GM21447 (cell line): ENCODE results near the gene TMEM53.

Source experiments
- ATAC-seq: cut with Tn5 transposase; IDR thresholded peaks from one replicate; pipeline ENCODE4 v1.9.1; 2021; ENCODE audit not compliant: unreplicated experiment

TMEM53 gene

GRCh38 chr1:44648529-44649250, 25.6 kb downstream of the TMEM53 start:
- no peak for ATAC-seq

DNA sequence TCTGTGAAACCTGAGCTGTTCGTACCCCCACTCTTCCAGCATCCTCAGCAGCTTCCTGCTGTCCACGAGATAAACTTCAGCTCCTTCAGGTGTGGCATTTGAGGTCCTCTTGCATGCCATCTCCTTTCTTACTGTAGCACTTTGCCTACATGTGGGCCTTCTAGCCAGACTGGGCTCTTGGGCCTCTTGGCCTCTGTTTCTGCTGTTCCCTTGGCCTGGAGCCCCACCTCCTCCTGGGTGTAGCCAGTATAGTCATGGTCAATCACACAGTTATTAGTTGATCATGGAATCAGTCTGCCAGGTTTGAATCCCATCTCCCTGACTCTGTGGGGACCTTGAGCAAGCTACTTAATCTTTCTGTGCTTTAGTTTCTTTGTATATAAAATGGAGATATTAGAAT, 26.4 kb downstream of the TMEM53 start:
- ATAC-seq = no peak

DNA sequence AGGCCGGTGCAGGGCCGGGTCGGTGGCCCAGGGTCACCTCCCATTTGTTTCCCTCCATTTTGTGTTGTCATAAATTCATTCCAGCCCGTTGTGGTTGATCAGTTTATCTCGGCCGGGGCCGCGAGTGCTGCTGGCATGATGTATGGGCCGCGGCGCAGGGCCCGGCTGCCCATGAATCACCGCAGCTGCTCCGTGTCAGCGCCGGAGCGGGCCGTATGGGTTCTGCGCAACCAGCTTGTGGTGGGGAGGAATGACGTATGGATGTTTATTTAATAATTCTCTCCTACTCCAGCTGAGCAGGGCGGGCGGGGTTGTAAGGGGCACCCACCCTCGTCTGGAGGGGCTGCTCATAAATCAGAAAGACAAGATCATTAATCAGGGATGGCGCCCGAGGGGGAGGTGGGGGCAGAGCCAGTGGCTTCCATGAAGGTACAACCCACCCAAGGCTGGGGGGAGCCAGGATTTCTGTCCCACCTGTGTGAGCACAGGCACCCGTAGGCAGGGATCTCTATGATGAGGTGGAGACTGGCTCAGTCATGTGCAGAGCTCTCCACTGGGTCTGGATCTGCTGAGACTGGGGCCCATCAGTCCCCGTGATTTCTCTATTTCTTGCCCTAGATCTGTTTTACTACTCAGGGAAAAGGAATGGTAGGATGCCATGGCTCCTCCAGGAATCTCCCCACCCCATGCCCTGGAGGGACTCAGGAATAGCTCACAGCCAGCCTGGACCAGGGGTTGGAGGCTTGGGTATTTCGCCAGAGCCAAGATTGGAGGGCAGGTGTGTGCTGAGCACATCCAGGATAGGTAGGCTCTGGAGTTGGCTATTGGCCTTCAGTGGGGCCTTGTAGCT, 27.8 kb downstream of the TMEM53 start:
- no peak for ATAC-seq

DNA sequence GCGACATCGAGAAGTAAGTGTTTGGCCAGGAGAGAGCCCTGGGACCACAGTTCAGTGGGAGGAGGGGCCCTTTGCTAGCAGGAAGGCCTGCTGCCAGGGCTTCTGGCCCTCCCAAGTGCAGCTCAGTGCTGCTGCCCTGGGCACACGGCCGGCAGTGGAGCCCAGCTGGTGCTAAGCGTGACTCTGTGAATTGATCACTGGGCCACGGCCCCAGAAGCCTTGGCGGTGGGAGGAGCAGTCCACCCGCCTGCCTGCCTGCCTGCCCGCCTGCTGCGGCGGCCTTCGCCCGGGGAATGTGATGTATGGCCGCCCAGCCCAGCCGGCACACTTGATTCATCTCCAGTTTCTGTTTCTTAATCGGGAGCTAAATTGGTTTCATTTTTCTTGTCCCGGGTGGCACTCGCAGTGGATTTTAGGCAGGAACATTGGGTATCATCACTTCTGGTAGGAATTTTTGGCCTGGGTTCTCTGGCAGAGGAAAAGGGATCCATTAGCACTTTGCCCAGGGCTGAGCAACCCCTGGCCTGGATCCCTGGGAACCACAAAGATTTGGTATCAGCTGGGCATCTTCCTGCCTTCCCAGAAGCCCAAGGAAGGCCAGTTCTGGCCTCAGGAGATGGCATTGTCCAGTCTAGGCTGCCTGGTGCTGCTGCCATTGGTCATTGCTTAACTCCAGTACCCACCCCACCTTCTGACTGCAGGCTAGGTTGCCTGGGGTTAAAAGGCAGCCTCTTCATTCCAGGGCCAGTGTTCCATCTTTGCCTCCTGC, 28.6 kb downstream of the TMEM53 start:
- no peak for ATAC-seq

DNA sequence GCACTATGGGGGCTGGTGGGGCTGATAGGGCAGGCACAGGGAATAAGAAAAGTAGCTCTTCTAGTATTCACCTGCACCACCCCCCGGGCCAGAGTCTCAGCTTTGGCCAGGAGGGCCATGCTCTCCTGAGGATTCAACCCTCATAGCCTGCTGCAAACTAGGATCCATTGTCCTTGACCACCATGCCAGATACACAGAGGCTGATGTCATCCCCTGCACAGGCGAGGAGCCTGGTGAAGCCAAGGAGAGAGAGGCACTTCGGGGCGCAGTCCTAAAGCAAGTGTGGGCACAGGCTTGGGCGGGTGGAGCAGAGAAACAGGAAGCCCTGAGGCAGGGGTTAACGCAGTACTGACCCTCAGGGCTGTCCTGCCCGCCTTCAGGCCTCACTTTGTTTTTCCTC, 29.5 kb downstream of the TMEM53 start:
- ATAC-seq = no peak

GRCh38 chr1:44643721-44644334, 30.5 kb downstream of the TMEM53 start:
- ATAC-seq = no peak

- ATAC-seq = no peak
Measured at GRCh38 chr1:44642925-44643324, 31.4 kb downstream of the TMEM53 start.

DNA sequence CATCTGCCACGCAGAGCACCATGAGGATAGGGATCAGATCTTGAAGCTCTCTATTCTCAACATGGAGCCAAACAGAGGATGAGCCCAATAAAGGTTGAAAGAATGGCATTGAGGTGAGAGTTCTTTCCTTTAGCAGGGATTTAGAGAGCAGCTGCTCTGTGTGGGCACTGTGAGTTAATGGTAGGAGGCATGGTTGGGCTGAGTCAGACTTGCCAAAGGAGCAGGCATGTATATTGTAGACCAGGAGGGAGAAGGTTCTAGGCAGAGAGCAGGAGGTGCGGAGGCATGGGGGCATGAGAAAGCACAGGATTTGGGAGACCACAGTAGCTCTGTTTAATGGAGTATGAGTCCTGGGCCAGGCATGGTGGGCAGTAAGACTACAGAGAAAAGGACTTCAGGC, 32.0 kb downstream of the TMEM53 start:
- no peak for ATAC-seq

DNA sequence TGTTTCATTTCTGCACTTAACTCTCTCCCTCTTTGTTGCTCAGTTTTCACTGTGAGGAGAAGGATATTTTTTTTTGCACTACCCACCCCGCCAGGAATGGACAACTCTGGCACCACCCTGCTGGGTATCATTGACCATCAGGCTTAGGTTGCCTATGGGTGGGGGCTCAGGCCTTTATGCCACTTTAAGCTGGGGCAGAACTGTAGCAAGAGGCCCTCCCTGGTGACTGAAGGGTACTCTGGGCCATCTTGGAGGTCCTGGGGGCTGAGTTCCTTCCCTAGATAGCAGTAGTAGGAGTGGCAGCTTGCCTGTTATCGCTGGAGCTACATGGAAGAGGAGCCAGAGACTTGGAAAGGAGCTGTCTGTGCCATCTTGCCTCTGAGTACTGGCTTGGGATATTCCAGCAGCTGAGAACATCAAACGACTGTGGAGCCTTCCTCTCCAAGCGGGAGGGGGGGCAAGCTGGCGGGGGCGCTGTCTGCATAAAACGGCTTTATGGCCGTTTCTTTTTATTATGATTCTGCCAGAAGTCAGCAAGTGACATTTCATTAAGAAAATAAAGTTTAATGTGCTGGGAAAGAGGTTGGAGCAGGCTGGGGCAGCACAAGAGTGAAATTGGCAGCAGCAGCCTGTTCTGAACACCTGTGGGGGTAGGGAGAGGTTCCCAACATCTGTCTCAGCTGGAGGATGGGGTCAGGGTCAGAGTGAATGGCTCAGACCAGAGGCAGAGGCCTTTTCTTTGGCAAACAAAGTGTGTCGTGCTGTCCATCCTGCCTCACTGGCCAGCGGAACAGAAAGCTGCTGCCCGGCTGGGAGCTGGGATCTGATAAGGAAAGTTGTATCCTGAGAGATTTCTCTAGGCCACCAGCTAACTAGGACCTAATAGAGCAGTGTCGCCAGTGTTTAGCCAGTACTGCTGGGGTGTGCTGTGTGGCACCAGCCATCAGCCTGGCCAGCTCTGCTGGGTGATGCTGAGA, 32.9 kb downstream of the TMEM53 start:
- no peak for ATAC-seq

- no peak for ATAC-seq
Measured at GRCh38 chr1:44640200-44640853, 34.0 kb downstream of the TMEM53 start.

GRCh38 chr1:44637702-44638411, 36.4 kb downstream of the TMEM53 start:
- no peak for ATAC-seq

- ATAC-seq = no peak
Measured at GRCh38 chr1:44636688-44637598, 37.3 kb downstream of the TMEM53 start.

DNA sequence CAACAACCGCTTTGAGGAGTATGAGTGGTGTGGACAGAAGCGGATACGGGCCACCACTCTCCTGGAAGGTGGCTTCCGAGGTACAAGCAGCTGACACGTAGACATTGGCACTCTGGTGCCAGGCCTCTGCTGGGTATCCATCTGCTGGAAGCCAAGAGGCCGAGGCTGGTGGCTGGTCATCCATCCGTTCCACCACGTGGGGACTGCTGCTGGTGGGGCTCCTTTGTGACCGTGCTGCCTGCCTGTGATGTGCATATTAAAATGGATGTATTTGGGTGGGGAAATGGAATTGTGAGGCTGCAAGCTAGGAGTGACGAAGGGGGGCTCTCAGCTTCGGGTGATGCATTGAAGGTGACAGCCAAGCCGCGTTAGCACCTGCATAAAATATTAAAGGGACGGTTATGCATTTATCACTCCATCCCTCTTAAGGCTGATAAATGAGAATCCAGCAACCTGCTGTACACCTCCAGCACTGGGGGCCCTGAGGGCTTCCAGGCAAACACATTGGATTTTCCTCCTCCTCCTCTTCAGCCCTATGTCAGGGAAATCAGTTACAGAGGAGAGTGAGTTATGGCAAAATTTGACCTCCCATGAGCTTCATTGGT, 38.1 kb downstream of the TMEM53 start:
- ATAC-seq = no peak

DNA sequence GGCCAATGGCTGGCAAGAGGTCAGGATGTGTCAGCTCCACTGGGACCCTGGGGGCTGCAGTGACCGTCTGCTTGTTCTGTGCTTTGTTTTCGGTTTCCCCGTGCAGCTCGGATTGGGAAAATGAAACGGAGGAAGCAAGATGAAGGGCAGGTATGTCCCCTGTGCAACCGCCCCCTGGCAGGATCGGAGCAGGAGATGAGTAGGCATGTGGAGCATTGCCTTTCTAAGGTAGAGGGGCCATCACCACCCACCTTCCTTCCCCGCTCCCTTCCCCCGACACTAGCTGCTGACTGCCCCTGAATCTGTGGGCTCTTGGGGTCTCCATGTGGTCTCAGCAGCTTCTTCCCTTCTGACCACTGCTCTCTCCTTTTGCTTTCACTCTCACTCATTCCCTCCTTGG, 38.8 kb downstream of the TMEM53 start:
- ATAC-seq = no peak

DNA sequence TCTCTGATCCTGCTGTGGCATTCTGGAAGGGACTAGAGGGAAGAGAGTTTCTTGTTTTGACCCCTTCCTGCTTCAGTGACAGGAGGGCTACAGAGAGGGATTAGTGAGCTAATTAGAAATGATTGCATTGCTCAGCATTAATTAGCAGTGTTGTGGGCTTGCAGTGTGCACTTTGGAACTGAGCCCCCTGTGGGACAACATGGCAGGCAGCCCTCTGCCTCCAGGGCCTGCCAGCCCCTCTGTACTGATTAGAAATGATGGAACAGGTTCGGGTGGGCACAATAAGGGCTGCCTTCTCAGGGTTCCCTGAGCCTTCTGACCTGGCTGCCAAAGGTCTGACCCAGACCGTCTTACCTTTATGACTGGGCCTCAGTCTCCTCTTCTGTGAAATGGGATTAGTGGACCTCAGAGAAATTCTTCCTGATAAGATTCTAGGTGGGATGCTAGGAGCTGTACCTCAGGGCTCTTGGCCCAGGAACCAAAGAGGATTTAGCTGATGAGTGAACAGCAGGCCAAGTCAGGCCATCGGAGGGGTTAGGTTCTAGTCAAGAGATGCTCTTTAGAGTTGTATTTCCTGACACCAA, 39.6 kb downstream of the TMEM53 start:
- ATAC-seq = no peak

DNA sequence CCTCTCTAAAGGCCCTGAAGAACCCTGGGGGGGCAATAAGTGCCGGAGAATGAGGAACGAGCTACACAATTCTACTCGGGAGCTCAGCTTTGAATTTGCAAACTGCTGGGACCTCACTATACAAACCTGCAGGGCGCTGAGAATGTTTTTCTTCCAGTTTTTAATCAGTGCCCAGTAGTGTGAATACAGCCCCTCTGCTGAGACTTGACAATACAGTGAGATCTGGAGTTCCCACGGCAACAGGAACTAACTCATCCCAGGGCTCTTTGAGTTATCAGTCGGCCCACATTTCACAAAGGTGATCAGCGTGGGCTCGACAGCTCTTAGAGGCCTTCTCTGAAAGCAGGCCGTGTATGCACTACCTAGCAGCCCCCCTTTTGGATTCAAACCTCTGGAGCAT, 41.7 kb downstream of the TMEM53 start:
- no peak for ATAC-seq
